Stimulated activated memory B cell treated with anti-CD40 and anti-IgM and Interleukin-4, amounts not matched to agents 10 μg/mL and 1 μg/mL and 100 μg/mL, for 72 hours (primary cell): ENCODE results near the gene NDUFAB1.
"Not testable (repeated sequence)": the region's sequence is repeated elsewhere in the genome, so short reads cannot be mapped to it uniquely, and the experiment has no call there.

ENCODE experiments used
- ATAC-seq: fragments of 150-1000 bp; cut with Tn5 transposase; 2 replicates; pipeline ENCODE4 v1.10.0; 2021
- H3K27ac Mint-ChIP-seq: one replicate; pipeline ENCODE4 v1.8.0; 2022; ENCODE audit warnings: mild to moderate bottlenecking, mixed read lengths
- H3K27me3 Mint-ChIP-seq: one replicate; pipeline ENCODE4 v1.8.0; 2022; ENCODE audit warnings: mixed read lengths
- H3K36me3 Mint-ChIP-seq: one replicate; pipeline ENCODE4 v1.8.0; 2022; ENCODE audit warnings: mixed read lengths
- H3K4me1 Mint-ChIP-seq: one replicate; pipeline ENCODE4 v1.8.0; 2022; ENCODE audit warnings: mixed read lengths
- H3K4me3 Mint-ChIP-seq: one replicate; pipeline ENCODE4 v1.8.0; 2022; ENCODE audit warnings: mild to moderate bottlenecking, moderate library complexity, mixed read lengths
- H3K9me3 Mint-ChIP-seq: one replicate; pipeline ENCODE4 v1.8.0; 2022; ENCODE audit warnings: mixed read lengths

Gene NDUFAB1

DNA sequence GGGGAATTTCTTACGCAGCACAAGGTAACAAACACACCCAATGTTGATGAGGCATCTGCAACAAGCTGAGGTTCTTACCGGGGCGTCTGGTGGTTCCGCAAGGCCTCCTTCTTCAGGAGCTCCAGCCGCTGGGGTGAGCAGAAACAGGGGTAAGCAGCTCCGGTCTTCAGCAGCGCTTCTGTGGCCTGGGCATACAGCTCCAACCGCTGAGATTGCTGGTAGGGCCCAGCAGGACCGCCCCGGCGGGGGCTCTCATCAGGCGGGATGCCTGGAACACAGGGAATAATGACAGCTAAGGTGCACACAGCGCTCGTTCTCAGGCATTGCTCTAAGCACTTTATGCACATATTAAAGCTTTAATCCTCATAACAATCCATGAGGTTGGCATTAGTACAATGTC is 51.7 kb downstream of the NDUFAB1 start:
- no peak overlapping the region for H3K4me3 Mint-ChIP-seq
- no peak for ATAC-seq
- H3K36me3 Mint-ChIP-seq, result peaks cover 42% of the 10 kb centered on the region
- H3K4me1 Mint-ChIP-seq, result peaks cover 8% of the 10 kb centered on the region
- H3K27me3 Mint-ChIP-seq, result no peaks in the 10 kb centered on the region
- no peaks in the 10 kb centered on the region for H3K9me3 Mint-ChIP-seq
- no peak overlapping the region for H3K27ac Mint-ChIP-seq

DNA sequence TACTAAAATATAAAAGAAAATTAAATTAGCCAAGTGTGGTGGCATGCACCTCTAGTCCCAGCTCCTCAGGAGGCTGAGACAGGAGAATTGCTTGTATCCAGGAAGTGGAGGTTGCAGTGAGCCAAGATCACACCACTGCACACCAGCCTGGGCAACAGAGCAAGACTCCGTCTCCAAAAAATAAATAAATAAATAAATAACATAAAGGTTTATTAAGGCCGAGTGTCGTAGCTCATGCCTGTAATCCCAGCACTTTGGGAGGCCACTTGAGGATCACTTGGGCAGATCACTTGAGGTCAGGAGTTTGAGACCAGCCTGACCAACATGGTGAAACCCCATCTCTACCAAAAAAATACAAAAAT is 55.3 kb downstream of the NDUFAB1 start:
- not testable (repeated sequence) for ATAC-seq, H3K27ac Mint-ChIP-seq, H3K27me3 Mint-ChIP-seq, H3K9me3 Mint-ChIP-seq, H3K4me1 Mint-ChIP-seq, H3K4me3 Mint-ChIP-seq
- H3K36me3 Mint-ChIP-seq, result peaks cover 19% of the 10 kb centered on the region

DNA sequence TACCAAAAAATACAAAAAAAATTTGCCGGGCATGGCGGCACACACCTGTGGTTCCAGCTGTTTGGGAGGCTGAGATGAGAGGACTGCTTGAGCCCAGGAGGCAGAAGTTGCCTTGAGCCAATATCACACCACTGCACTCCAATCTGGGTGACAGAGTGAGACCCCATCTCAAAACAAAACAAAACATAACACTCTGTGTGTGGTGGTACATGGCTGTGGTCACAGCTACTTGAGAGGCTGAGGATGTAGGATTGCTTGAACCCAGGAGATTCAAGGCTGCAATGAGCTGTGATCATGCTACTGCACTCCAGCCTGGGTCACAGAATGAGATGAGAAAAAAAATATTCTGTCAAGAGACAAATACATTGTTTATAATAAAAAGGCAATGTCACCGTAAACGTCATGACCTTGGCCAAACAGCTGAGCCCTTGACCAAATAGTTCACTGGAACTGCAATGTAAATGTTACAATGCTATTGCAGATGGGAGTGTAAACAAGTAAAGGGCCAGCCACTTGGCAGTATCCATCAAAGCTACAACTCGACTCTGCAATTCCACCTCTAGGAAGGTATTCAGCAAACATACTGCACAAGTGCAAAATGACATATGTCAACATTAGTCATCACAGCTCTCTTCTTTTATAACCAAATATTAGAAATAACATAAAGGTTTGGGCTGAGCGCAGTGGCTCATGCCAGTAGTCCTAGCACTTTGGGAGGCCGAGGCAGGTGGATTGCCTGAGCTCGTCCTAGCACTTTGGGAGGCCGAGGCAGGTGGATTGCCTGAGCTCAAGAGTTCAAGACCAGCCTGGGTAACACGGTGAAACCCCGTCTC is 55.9 kb downstream of the NDUFAB1 start:
- no peak overlapping the region for H3K27ac Mint-ChIP-seq
- peaks cover 23% of the 10 kb centered on the region for H3K36me3 Mint-ChIP-seq
- H3K4me3 Mint-ChIP-seq, result no peak overlapping the region
- H3K4me1 Mint-ChIP-seq, result no peaks in the 10 kb centered on the region
- no peak for ATAC-seq
- no peaks in the 10 kb centered on the region for H3K9me3 Mint-ChIP-seq
- no peaks in the 10 kb centered on the region for H3K27me3 Mint-ChIP-seq

DNA sequence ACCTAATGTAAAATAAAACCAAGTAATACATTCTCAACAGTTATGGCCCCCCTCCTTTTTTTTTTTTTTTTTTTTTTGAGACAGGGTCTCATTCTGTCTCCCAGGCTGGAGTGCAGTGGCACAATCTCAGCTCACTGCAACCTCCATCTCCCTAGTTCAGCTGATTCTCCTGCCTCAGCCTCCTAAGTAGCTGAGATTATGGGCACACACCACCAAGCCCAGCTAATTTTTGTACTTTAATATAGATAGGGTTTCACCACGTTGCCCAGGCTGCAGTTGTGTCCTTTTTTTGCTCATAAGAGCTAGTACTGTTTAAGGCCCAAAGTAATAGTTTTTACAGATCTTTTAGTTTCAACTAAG is 57.2 kb downstream of the NDUFAB1 start:
- no peak for ATAC-seq
- peaks cover 23% of the 10 kb centered on the region for H3K36me3 Mint-ChIP-seq
- no peaks in the 10 kb centered on the region for H3K9me3 Mint-ChIP-seq
- H3K4me3 Mint-ChIP-seq, result no peak overlapping the region
- no peaks in the 10 kb centered on the region for H3K27me3 Mint-ChIP-seq
- no peak overlapping the region for H3K27ac Mint-ChIP-seq
- H3K4me1 Mint-ChIP-seq, result no peaks in the 10 kb centered on the region

DNA sequence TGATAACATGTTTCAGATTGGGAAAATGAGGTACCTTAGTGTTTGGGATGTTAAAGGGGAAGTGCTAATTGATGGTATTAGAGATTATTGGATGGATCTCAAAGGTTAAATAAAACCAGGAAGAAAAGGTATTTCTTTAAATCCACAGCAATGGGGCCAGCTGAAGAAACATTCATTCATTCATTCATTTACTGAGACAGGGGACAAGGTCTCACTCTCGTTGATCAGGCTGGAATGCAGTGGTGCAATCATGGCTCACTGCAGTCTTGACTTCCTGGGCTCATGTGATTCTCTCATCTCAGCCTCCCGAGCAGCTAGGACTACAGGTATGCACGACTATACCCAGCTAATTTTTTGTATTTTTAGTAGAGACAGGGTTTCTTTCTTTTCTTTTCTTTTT is 58.7 kb downstream of the NDUFAB1 start:
- Mint-ChIP-seq H3K27me3 (no peaks in the 10 kb centered on the region), H3K27ac (no peak overlapping the region), H3K4me3 (no peak overlapping the region), H3K9me3 (no peaks in the 10 kb centered on the region), H3K4me1 (no peaks in the 10 kb centered on the region), H3K36me3 (peaks cover 29% of the 10 kb centered on the region)
- ATAC-seq, result no peak

DNA sequence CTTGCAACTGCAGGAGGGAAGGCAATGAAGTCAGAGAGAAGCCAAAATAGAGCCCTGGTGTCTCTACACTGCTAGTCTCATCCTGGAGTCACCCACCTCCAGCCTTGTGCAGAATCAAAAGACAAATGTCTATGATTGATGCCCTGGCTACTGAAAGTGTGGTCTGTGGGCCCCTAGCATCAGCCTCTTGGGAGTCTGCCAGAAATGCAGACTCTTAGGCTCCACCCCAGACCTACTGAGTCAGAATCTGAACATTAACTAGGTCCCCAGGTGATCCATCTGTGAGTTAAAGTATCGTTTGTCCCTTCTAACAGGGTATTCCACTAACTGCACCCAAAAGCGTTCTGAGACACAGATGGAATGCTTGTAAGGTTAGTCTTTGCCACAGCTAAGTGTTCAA is 60.2 kb downstream of the NDUFAB1 start:
- peaks cover 28% of the 10 kb centered on the region for H3K36me3 Mint-ChIP-seq
- H3K4me3 Mint-ChIP-seq, result no peak overlapping the region
- H3K9me3 Mint-ChIP-seq, result no peaks in the 10 kb centered on the region
- ATAC-seq, result no peak
- H3K27ac Mint-ChIP-seq, result no peak overlapping the region
- no peaks in the 10 kb centered on the region for H3K4me1 Mint-ChIP-seq
- H3K27me3 Mint-ChIP-seq, result no peaks in the 10 kb centered on the region

DNA sequence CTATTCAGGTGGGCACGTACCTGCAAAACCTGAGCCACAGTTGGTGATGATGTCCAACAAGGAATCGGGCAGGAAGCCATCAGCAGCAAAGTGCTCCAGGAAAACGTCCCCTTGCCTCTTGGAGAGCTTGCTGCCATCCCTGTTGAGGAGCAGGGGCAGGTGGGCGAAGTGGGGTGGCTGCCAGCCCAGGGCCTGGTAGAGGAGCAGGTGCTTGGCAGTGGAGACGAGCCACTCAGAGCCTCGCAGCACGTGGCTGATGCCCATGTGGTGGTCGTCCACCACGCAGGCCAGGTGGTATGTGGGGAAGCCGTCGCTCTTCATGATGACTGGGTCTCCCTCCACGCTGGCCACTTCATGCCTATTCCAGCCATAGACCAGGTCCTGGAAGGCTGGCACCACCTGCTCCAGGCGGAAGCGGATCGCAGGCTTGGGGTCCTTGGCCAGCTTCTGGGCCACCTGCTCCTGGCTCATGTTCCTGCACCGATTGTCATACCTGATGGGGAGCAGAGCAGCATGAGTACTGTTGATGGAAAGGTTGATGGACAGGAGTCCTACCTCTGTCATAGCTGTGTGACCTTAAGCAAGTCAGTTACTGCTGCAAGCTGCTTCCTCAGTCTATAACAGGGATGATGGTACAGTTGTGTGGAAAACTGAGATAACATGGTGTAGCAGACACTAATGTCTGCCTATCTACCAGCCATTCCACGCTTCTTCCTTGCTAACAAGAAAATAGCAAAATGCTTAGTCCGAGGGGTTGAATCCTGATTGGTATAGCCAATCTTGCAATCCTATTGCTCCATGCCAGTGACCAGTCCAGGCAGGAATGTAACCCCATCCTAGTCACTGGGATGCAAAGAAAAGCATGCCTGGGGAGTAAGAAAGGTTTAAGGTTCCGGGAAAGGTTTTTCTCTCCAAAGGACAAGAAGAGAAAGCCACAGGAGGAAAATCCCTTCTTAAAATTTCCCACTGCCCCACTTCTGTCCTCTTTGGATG is 61.0 kb downstream of the NDUFAB1 start:
- no peak overlapping the region for H3K4me3 Mint-ChIP-seq
- H3K9me3 Mint-ChIP-seq, result no peaks in the 10 kb centered on the region
- no peak for ATAC-seq
- H3K27ac Mint-ChIP-seq, result no peak overlapping the region
- peaks cover 28% of the 10 kb centered on the region for H3K36me3 Mint-ChIP-seq
- H3K4me1 Mint-ChIP-seq, result no peaks in the 10 kb centered on the region
- H3K27me3 Mint-ChIP-seq, result no peaks in the 10 kb centered on the region

DNA sequence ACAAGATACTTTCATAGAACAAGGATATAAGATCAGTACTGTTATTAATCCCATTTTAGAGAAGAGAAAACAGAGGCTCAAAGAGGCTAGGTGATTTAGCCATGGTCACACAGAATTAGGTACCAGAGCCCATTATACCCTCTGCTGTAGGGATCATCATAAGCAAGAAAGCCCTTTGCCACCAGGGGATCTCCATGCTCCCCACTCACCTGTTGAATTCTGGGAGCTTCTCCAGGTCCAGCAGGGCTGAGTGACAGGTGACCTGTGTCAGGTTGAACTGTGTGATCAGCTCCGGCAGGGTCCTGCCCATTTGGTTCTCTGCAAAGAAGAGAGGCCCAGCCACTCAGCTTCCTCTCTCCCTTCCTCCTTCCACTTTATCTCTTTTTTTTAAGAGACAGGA is 63.7 kb downstream of the NDUFAB1 start:
- H3K36me3 Mint-ChIP-seq, result peaks cover 43% of the 10 kb centered on the region
- H3K9me3 Mint-ChIP-seq, result no peaks in the 10 kb centered on the region
- ATAC-seq, result no peak
- no peaks in the 10 kb centered on the region for H3K4me1 Mint-ChIP-seq
- H3K4me3 Mint-ChIP-seq, result no peak overlapping the region
- no peaks in the 10 kb centered on the region for H3K27me3 Mint-ChIP-seq
- no peak overlapping the region for H3K27ac Mint-ChIP-seq
